OCI-LY7 (cell line): ENCODE data around the gene LY6G6F. TPM values are rescaled to one million over a fixed set of nuclear protein-coding genes. Genes with fewer than 3 reads are reported as not detected.

ENCODE experiments used
- BruUV-seq: library from RNA; stranded (reverse); fragments of 400-500 nt; replicated peaks from 2 replicates; lab custom pipeline; 2021; lab: Mats Ljungman, UMichigan
- CTCF ChIA-PET: fragments of 300-600 bp; sonication (Branson Sonifier 250); formaldehyde crosslinking; loops from one replicate; lab custom pipeline; 2022; ENCODE audit warnings: antibody characterized with exemption; ENCODE audit not compliant: unreplicated experiment; lab: Charles Lee
- POLR2A ChIA-PET: fragments of 300-600 bp; sonication (Branson Sonifier 250); formaldehyde crosslinking; loops from one replicate; lab custom pipeline; 2022; ENCODE audit warnings: antibody characterized with exemption; lab: Charles Lee
- DNase-seq: peaks from one replicate; pipeline ENCODE4 v3.0.0-alpha.2; 2015; ENCODE audit warnings: low spot score
- H2AFZ ChIP-seq: fragments of 200-600 bp; sonication (generic), shearing (Covaris generic); 2 replicates; pipeline ENCODE4 v1.6.1; 2014; ENCODE audit warnings: mild to moderate bottlenecking, antibody characterized with exemption, low read length, moderate library complexity
- H3K27ac ChIP-seq: fragments of 200-600 bp; sonication (generic); 2 replicates; pipeline ENCODE4 v1.5.1; 2014; ENCODE audit warnings: mixed run types, low read depth, mild to moderate bottlenecking, moderate library complexity, low read length, inconsistent platforms; ENCODE audit not compliant: poor library complexity, severe bottlenecking
- H3K36me3 ChIP-seq: fragments of 200-600 bp; sonication (generic); 2 replicates; pipeline ENCODE4 v1.6.1; 2014; ENCODE audit warnings: mild to moderate bottlenecking, antibody characterized with exemption, low read length, moderate library complexity, mixed read lengths; ENCODE audit not compliant: insufficient read depth
- H3K4me1 ChIP-seq: fragments of 200-600 bp; sonication (generic); 2 replicates; pipeline ENCODE4 v1.5.1; 2014; ENCODE audit warnings: mild to moderate bottlenecking, low read length; ENCODE audit not compliant: insufficient read depth, poor library complexity, severe bottlenecking
- H3K4me2 ChIP-seq: fragments of 200-600 bp; sonication (generic); 2 replicates; pipeline ENCODE4 v1.6.1; 2014; ENCODE audit warnings: mild to moderate bottlenecking, low read length
- H3K4me3 ChIP-seq: fragments of 200-600 bp; sonication (generic); 2 replicates; pipeline ENCODE4 v1.5.1; 2014; ENCODE audit warnings: mild to moderate bottlenecking, low read depth, low read length; ENCODE audit not compliant: poor library complexity, severe bottlenecking
- H3K79me2 ChIP-seq: fragments of 200-600 bp; sonication (generic); 2 replicates; pipeline ENCODE4 v1.6.1; 2016; ENCODE audit warnings: low read depth, mild to moderate bottlenecking, low read length, moderate library complexity, mixed read lengths; ENCODE audit not compliant: insufficient read depth
- H3K9me2 ChIP-seq: fragments of 200-600 bp; sonication (generic); 2 replicates; pipeline ENCODE4 v1.6.1; 2016; ENCODE audit warnings: mild to moderate bottlenecking, low read length, mixed read lengths; ENCODE audit not compliant: insufficient read depth
- H3K9me3 ChIP-seq: fragments of 200-600 bp; sonication (generic); 2 replicates; pipeline ENCODE4 v1.6.1; 2014; ENCODE audit warnings: mild to moderate bottlenecking, mixed run types, low read length, mixed read lengths
- H4K20me1 ChIP-seq: fragments of 200-600 bp; sonication (generic); 2 replicates; pipeline ENCODE4 v1.6.1; 2014; ENCODE audit warnings: mild to moderate bottlenecking, antibody characterized with exemption, low read length, moderate library complexity, mixed read lengths; ENCODE audit not compliant: insufficient read depth
- CTCF ChIP-seq: fragments of 200-600 bp; sonication (generic); conservative IDR thresholded peaks from 2 replicates; pipeline ENCODE4 v1.5.1; 2014; ENCODE audit warnings: mild to moderate bottlenecking, antibody characterized with exemption, low read length, moderate library complexity, mixed read lengths
- EZH2phosphoT487 ChIP-seq: fragments of 200-600 bp; sonication (generic); IDR thresholded peaks from 2 replicates; pipeline ENCODE4 v1.6.1; 2018; ENCODE audit warnings: low read depth, borderline replicate concordance, mild to moderate bottlenecking, mixed run types, antibody characterized with exemption, low read length, moderate library complexity, mixed read lengths
- intact Hi-C: fragments of 100-400 bp; cut with micrococcal nuclease; formaldehyde crosslinking; loops from one replicate; pipeline ENCODE4 v1.10.0; 2022; ENCODE audit not compliant: unreplicated experiment
- total RNA-seq, 2 experiments: library from RNA; depleted of rRNA in 1 of 2; stranded (reverse); fragments of >200 nt in 1 of 2; shearing (Covaris generic) in 1 of 2; gene quantifications; 2 replicates each; pipeline ENCODE4 v1.2.3, GENCODE V29; 2014 to 2022

Gene LY6G6F
- total RNA-seq, 2 experiments from 2014 or later = not detected

DNA sequence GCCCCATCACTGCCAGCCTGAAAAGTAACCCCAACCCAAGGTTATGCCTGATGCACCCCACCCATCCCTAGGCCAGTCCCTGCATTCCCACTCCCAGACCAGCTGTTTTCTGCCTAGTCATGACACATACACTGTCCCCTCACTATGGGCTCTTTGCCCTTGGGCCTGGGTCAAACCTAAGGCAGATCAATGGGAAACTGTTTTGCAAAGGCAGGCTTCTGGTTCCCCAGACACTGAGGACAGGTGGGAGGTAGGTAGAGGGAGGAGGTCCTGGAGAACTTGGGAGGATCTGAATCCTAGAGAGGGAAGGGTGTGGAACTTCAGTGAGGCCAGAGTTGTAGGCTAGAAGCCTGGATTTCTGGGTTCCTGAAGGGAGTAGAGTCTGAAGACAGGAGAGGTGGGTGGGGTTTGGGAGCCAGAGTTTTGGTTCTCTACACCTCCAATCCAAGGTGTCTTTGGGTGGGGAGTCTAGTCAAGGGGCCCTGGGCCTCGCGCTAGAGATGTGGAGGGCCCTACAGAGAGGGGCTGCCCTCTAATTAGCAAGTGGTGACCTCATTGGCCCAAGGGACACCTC, 27.7 kb downstream of the LY6G6F start:
- peaks cover 43% of the 10 kb centered on the region for H3K36me3 ChIP-seq
- BruUV-seq = no TSS peak
- peaks cover 57% of the 10 kb centered on the region for H3K4me1 ChIP-seq
- H3K4me2 ChIP-seq = peak overlapping the region; percentile 76
- no peak for DNase-seq
- TF ChIP-seq CTCF (no peak), EZH2phosphoT487 (no peak)
- peak overlapping the region; percentile 78 for H3K4me3 ChIP-seq
- H3K9me2 ChIP-seq = no peaks in the 10 kb centered on the region
- intact Hi-C loops = no loop called here
- no peaks in the 10 kb centered on the region for H3K9me3 ChIP-seq
- CTCF ChIA-PET = no interaction called here
- peak overlapping the region; percentile 93 for H3K27ac ChIP-seq
- H4K20me1 ChIP-seq = 0 out of 2 replicates have a peak, but pooled peaks cover 8% of the 10 kb centered on the region
- H3K79me2 ChIP-seq = peaks cover 34% of the 10 kb centered on the region
- H2AFZ ChIP-seq = no peak overlapping the region
- POLR2A ChIA-PET = interaction anchor here (1.2 to 7.1 kb wide), 4 partner anchors 35 to 97 kb away, joined by 3 to 43 read pairs (median 10); partner anchors contain the start of gene HSPA1B

GRCh38 chr6:31734821-31735406, 28.2 kb downstream of the LY6G6F start:
- H3K9me3 ChIP-seq = no peaks in the 10 kb centered on the region
- H3K4me1 ChIP-seq = peaks cover 53% of the 10 kb centered on the region
- peak overlapping the region; percentile 76 for H3K4me2 ChIP-seq
- BruUV-seq = no TSS peak
- H3K4me3 ChIP-seq = peak overlapping the region; percentile 78
- H3K79me2 ChIP-seq = peaks cover 34% of the 10 kb centered on the region
- peaks cover 43% of the 10 kb centered on the region for H3K36me3 ChIP-seq
- TF ChIP-seq CTCF (no peak), EZH2phosphoT487 (no peak)
- peak; percentile 67 for DNase-seq
- H2AFZ ChIP-seq = no peak overlapping the region
- intact Hi-C loops = no loop called here
- H3K9me2 ChIP-seq = no peaks in the 10 kb centered on the region
- H4K20me1 ChIP-seq = 0 out of 2 replicates have a peak, but pooled peaks cover 8% of the 10 kb centered on the region
- POLR2A ChIA-PET = interaction anchor here (0.5 to 7.1 kb wide), 7 partner anchors 26 to 521 kb away, joined by 3 to 43 read pairs (median 4); partner anchors contain the start of gene HSPA1B
- peak overlapping the region; percentile 93 for H3K27ac ChIP-seq
- CTCF ChIA-PET = no interaction called here
